ENCODE results near the gene GRK6. TPM values are rescaled to one million over a fixed set of nuclear protein-coding genes. Genes with fewer than 3 reads are reported as not detected.

Gene GRK6
- total RNA-seq, 2 donors from 2014 or later: 28.6 to 32.4 TPM

DNA sequence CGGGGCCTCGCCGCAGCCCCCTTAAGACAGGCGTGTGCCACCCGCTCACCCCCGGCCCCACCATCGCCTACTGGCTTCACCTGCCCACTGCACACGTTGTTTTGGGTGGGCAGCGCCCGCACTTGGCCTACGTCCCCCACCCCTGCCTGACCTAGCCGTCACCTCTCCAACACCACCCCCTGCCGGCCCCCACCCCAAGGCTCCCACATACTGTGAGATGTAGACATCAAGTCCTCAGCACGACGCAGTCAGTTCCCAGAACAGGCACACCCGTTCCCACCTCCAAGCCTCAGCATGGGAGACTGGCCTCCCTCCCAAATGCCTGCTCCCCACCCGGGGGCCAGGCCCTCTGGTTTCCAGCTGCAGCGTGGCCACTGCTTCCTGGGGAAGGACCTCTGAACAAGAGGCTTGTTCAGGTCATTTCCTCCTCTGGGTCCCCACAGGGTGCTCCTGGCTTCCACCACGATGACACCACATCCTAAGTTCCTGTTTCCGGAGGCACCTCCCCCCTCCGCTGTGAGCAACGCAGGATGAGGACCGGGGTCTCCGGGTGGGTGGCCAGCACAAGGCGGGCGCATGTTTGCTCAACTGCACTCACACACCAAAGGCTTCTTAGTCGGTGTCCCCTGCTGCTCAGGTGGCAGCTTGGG is 35.7 kb downstream of the GRK6 start:
- TF ChIP-seq, protein P1, sequence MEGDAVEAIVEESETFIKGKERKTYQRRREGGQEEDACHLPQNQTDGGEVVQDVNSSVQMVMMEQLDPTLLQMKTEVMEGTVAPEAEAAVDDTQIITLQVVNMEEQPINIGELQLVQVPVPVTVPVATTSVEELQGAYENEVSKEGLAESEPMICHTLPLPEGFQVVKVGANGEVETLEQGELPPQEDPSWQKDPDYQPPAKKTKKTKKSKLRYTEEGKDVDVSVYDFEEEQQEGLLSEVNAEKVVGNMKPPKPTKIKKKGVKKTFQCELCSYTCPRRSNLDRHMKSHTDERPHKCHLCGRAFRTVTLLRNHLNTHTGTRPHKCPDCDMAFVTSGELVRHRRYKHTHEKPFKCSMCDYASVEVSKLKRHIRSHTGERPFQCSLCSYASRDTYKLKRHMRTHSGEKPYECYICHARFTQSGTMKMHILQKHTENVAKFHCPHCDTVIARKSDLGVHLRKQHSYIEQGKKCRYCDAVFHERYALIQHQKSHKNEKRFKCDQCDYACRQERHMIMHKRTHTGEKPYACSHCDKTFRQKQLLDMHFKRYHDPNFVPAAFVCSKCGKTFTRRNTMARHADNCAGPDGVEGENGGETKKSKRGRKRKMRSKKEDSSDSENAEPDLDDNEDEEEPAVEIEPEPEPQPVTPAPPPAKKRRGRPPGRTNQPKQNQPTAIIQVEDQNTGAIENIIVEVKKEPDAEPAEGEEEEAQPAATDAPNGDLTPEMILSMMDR (IDR thresholded peaks at IDR 0.05): no peak
- TF ChIP-seq POLR2A (IDR thresholded peaks at IDR 0.05): no peak
- no peak for TF ChIP-seq POLR2AphosphoS5 (IDR thresholded peaks at IDR 0.05)
- Histone ChIP-seq H3K27ac (no peak overlapping the region), H3K4me3 (no peak overlapping the region), H3K36me3 (no peaks in the 10 kb centered on the region), H3K27me3 (replicated peaks; ENCODE audit: insufficient read depth) (no peaks in the 10 kb centered on the region), H3K9me3 (no peaks in the 10 kb centered on the region), H3K4me1 (replicated peaks) (no peaks in the 10 kb centered on the region)
- DNase-seq (ENCODE audit: low spot score): no peak
- intact Hi-C loops (cut with DNase I): no loop called here
- WGBS: 84% methylated on average over 27 of the region's 27 CpGs

DNA sequence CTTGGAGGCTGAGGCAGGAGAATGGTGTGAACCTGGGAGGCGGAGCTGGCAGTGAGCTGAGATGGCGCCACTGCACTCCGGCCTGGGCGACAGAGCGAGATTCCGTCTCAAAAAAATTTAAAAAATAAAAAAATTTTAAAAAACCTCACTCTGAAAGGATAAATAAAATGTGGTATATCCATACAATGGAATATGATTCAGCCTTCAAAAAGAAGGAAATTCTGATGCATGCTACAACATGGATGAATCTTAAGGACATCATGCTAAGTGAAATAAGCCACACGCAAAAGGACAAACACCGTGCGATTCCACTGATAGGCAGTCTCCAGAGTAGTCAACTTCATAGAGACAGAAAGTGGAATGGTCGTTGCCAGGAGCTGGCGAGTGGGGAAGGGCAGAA is 38.6 kb downstream of the GRK6 start:
- TF ChIP-seq, protein P1 (IDR thresholded peaks at IDR 0.05): no peak
- TF ChIP-seq POLR2AphosphoS5 (IDR thresholded peaks at IDR 0.05) (no peak), POLR2A (IDR thresholded peaks at IDR 0.05) (no peak)
- 92% methylated on average over 11 of the region's 11 CpGs for WGBS
- Histone ChIP-seq H3K36me3 (no peaks in the 10 kb centered on the region), H3K4me1 (replicated peaks) (no peaks in the 10 kb centered on the region), H3K4me3 (no peak overlapping the region), H3K27me3 (replicated peaks; ENCODE audit: insufficient read depth) (no peaks in the 10 kb centered on the region), H3K27ac (no peak overlapping the region), H3K9me3 (no peaks in the 10 kb centered on the region)
- DNase-seq (ENCODE audit: low spot score): no peak
- intact Hi-C loops (cut with DNase I): no loop called here

DNA sequence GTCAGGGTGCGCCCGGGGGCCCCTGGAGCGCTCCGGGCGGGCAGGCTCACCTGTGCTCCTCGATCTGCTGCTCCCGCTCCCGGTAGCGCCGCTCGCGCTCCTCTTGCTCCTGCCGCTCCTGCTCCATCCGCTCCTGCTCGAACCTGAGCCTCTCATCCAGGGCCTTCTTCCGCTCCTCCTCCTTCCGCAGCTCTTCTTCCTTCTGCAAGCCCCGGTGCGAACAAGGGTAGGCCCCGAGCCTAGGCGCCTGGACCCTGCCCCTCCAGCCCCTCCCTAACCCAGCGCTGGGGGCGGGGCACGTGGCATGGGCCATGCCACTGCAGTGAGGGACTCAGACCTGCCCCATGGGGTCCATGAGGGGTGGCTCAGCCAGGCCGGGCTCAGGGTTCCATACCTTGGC is 40.4 kb downstream of the GRK6 start:
- no peak for DNase-seq (ENCODE audit: low spot score)
- Histone ChIP-seq H3K27me3 (replicated peaks; ENCODE audit: insufficient read depth) (no peaks in the 10 kb centered on the region), H3K36me3 (no peaks in the 10 kb centered on the region), H3K9me3 (no peaks in the 10 kb centered on the region), H3K4me1 (replicated peaks) (peaks cover 1% of the 10 kb centered on the region), H3K27ac (no peak overlapping the region), H3K4me3 (no peak overlapping the region)
- intact Hi-C loops (cut with DNase I): no loop called here
- TF ChIP-seq POLR2AphosphoS5 (IDR thresholded peaks at IDR 0.05) (no peak), POLR2A (IDR thresholded peaks at IDR 0.05) (no peak)
- TF ChIP-seq, protein P1 (IDR thresholded peaks at IDR 0.05): no peak
- WGBS: 94% methylated on average over 24 of the region's 25 CpGs

DNA sequence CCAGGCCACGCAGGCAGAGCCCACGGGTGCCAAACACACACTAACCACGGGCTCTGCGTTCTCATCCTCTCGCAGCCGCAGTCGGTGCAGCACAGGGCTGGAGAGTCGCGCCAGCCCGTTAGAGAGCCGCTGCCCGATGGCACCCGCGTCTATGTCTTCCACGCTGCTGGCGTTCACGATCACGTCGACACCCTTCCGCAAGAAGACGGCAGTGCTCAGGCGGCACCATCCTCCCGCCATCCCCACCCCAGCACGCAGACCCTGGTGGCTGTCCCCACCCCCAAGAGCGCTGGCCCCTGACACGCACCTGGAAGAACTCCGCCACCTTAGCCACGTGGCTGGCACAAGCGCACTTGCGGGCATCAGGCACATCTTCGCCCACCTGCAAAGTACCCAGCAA is 41.0 kb downstream of the GRK6 start:
- no peak for DNase-seq (ENCODE audit: low spot score)
- TF ChIP-seq, protein P1 (IDR thresholded peaks at IDR 0.05): no peak
- TF ChIP-seq POLR2A (IDR thresholded peaks at IDR 0.05) (no peak), POLR2AphosphoS5 (IDR thresholded peaks at IDR 0.05) (no peak)
- H3K27ac ChIP-seq: no peak overlapping the region
- no peaks in the 10 kb centered on the region for H3K9me3 ChIP-seq
- H3K36me3 ChIP-seq: no peaks in the 10 kb centered on the region
- no peaks in the 10 kb centered on the region for H3K27me3 ChIP-seq (replicated peaks; ENCODE audit: insufficient read depth)
- peaks cover 7% of the 10 kb centered on the region for H3K4me1 ChIP-seq (replicated peaks)
- WGBS: 94% methylated on average over 31 of the region's 31 CpGs
- H3K4me3 ChIP-seq: no peak overlapping the region
- intact Hi-C loops (cut with DNase I): no loop called here

DNA sequence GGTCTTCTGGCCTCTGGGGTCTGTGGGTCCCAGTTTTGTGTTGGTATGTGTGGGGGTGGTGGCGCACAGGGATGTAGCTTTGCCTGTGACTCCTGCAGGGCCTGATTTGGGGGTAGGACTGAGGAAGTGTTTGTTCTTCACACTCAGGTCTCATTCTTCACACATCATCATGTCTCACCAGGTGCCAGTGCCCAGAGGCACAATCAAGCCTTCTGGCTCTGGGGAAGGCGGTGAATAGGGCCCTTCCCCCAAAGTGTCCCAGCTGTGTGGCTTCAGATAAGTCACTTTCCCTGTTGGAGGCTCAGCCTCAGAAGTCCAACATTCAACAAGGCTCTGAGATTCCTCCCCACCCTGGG is 41.8 kb downstream of the GRK6 start:
- intact Hi-C loops (cut with DNase I): no loop called here
- Histone ChIP-seq H3K27ac (no peak overlapping the region), H3K4me1 (replicated peaks) (peaks cover 10% of the 10 kb centered on the region), H3K4me3 (no peak overlapping the region), H3K27me3 (replicated peaks; ENCODE audit: insufficient read depth) (no peaks in the 10 kb centered on the region), H3K9me3 (no peaks in the 10 kb centered on the region), H3K36me3 (no peaks in the 10 kb centered on the region)
- 89% methylated on average over 2 of the region's 2 CpGs for WGBS
- DNase-seq (ENCODE audit: low spot score): no peak
- TF ChIP-seq POLR2AphosphoS5 (IDR thresholded peaks at IDR 0.05) (no peak), POLR2A (IDR thresholded peaks at IDR 0.05) (no peak)
- TF ChIP-seq, protein P1 (IDR thresholded peaks at IDR 0.05): no peak

Data from prostate gland (tissue), 2 donors.